ENCODE measurements around the gene CEBPE.
A peak's percentile ranks its signal among the peaks of the same experiment; 100 is the strongest.

Gene CEBPE

GRCh38 chr14:23076785-23077408, 42.2 kb downstream of the CEBPE start:
- DNase-seq (ENCODE audit: low spot score), result peak; percentile 23

- DNase-seq (ENCODE audit: low spot score), result no peak
These were observed 44.1 kb downstream of the CEBPE start for GRCh38 chr14:23074906-23075305.

DNA sequence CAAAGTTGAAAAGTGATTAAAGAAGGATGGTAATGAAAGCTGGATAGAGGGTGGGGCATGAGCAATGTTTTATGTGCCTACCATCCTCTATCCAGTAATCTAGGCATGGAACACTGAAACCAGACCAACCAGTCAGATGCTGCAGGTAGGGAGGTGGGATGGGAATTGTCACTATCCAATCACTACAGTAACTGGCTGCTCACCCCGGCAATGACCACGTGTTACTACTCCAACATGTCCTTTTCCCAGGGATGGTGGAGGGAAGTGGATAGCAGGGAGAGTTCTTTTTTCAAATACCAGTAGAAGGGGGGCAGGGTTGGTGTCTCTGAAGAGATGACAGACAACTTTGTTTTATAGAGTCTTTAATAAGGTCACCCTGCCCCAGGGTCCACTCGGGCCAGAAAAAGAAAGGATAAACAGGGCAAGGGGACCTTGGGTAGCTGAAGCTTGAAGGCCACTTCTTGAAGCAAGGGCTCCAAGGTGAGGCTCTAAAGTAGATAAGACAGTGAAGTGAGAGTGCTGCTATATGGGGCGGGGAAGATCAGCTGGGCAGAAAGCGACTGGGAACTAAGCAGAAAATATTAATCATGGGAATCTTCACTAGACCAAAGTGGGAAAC, 47.0 kb downstream of the CEBPE start:
- no peak for DNase-seq (ENCODE audit: low spot score)

GRCh38 chr14:23071244-23071920, 47.7 kb downstream of the CEBPE start:
- DNase-seq (ENCODE audit: low spot score), result peak; percentile 94

DNA sequence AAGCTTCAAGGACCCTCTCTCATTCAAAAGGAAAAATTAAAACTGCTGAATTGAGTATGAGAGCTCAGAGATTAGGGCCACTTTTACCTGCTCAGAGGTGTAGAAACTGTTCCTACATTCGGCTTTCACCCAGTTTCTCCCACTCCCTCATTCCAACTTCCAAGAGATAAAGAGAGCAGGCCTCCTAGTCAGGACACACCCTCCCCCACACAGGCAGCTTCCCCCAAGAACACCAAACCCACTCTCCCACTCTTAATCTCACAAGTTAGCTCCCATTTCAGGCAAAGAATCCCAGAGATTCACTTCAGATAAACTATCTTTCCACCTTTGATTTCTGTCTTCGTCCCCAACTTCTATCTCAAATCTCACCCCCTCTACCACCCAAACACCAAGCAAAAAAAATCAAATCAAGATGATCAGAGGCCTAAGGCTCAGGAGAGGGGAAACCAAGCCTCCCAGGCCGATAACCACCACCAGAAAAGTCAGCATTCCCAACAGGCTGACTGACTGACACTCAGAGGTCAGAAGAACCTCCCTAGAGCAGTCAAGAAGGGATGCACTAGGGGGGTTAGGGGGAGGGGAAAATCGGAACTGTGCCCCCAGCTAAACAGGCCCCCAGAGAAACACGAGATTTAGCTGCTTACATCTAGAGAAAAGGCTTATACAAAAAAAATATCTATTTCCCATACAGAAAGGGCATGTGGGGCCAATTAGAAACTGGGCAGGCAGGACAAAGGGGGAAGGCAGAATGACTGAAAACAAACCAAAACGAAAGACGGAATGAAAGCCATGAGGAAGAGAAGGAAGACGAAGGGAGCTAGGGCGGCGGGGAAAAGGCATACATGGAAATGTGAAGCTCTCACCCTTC, 48.6 kb downstream of the CEBPE start:
- DNase-seq (ENCODE audit: low spot score), result no peak

DNA sequence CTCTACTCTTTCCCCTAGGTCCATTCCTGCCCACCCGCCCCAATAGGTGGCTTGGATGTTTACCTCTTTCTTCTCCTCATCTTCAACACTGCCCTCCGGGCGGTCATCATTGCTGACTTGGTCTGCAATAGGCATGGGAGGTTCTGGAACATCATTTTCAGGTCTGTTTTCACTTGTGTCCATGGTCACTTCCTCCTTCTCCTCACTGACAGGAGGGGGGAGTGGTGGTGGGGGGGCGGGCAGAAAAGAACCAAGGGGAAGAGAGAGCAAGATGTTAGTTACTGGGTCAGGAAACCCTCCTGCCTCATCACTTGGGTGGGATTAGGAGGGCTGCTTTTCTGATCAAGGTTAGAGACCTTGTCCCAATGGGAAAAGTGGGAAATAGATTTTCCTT, 49.6 kb downstream of the CEBPE start:
- DNase-seq (ENCODE audit: low spot score), result no peak

- DNase-seq (ENCODE audit: low spot score), result peak; percentile 90
These were observed 50.2 kb downstream of the CEBPE start for GRCh38 chr14:23068789-23069412.

DNA sequence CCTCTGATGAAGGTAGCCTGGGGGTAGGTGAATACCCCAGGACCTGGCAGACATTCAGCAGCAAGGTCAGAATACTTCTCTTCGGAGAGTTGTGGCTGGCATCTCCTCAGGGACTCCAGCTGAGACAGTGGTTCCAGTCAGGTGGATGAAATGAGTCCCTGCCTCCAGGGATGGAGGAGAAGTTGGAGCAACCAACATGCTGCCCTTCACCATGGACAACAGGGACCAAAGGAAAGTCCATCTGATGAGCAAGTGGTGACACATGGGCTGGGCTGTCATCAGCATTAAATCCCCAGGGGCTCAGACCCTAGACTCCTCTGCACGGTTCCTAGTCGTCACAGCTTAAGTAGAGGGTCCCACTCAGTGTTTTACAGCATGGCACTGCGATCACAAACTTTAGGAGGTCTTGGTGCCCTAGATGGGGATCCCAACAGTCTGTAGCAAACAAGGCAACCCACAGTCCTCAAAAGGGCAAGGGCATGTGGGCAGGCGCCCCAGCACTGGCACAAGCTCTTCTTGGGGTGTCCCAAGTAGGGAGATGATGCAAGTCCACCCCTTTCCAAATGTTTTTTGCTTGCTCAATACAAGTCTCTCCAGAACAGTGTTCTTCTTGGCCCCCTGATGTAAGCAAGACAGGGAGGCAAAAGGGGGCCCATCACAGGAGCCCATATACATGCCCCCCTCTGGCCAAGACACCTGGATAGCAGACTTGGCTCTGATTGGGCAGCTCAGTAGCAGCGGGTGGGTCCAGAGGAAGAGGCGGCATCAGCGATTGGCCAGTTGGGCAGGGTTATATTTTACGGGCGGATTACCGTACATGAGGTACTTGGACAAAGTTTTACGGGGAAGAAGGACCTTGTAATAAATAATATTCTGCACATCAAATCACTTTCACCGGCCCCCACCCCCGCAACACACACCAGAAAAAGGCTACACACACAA, 50.9 kb downstream of the CEBPE start:
- DNase-seq (ENCODE audit: low spot score), result no peak
